Right hindlimb (tissue), 1 donor: Measurements from ENCODE around the gene TTL.

Experiments
- DNase-seq: peaks from one replicate; pipeline ENCODE4 v3.0.0-alpha.2; 2018

The TTL gene

DNA sequence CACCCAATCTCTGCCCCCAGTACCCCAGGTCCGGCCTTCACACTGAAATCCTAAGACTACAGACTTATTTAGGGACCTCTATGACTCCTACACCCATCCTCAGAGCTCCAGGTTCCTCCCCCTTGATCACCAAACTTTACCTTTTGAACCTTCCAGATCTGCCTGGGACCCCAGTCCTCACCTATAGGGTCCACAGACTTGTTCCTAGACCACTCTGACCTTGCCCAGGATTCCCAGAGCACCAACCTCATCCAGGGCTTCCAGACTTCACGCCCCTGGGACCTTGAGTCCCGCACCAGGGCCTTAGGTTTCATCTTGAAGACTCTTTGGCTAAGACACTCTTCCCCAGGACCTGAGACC lies 102.9 kb downstream of the TTL start:
- no peak for DNase-seq

DNA sequence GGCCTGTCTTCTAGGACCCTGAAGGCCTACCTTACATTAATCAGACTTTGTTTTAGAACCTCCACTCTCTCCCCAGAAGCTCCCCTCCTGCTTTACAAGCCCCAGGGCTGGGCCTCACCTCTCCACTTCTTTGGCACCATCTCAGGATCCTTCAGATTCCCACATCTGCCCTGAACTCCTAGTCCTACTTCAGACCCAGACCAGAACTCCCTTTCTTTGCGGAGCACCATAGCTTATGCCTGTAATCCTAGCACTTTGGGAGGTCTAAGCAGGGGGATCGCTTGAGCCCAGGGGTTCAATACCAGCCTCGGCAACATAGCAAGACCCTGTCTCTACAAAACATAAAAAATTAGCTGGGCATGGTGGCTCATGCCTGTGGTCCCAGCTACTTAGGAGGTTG lies 103.4 kb downstream of the TTL start:
- DNase-seq = no peak

DNA sequence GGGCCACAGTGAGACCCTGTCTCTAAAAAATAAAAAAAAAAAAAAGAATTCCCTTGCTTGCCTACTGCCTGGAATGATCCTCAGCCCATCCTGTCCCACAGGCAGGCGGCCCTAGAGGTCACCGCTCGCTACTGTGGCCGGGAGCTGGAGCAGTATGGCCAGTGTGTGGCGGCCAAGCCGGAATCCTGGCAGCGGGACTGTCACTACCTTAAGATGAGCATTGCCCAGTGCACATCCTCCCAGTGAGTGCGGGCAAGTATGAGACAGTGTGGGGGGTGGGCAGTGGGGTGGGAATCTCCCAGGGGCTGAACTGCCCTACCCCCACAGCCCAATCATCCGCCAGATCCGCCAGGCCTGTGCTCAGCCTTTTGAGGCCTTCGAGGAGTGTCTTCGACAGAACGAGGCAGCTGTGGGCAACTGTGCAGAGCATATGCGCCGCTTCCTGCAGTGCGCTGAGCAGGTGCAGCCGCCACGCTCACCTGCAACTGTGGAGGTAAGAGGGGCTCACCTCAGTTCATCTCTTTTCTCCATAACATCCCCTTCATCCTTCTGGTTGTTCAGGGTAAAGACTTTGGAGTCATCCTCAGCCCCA lies 104.0 kb downstream of the TTL start:
- DNase-seq = no peak

DNA sequence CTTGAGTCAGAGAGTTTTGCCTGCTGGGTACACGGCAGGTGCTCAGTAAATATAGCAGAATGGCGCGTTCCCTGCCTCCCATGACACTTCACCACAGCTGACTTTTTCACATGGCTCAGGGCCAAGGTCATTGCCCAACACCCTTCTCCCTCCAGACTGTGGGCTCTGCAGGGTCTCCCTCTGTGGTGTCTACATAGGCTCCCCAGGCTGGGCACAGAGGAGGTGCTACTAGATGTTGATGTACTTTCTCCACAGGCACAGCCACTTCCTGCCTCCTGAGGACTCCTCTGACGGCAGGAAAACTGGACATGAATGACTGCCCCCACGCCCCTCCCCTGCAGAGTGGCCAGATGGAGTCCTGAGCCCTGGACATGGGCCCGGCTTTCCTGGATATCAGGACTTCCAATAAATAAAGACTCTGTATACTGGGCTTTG lies 106.7 kb downstream of the TTL start:
- peak; percentile 41 for DNase-seq
